Activated CD4-positive, alpha-beta T cell treated with anti-CD3 and anti-CD28 coated beads for 36 hours (primary cell): ENCODE data around the gene HK3. TPM values are rescaled to one million over a fixed set of nuclear protein-coding genes. Genes with fewer than 3 reads are reported as not detected.

Experiments used
- ATAC-seq: fragments of 200-7000 bp; cut with Tn5 transposase; one replicate; pipeline ENCODE4 v1.10.0; 2021; ENCODE audit warnings: mild to moderate bottlenecking, moderate library complexity
- CTCF ChIA-PET: fragments of 350-600 bp; sonication (Branson Sonifier 250); formaldehyde crosslinking; loops from one replicate; lab custom pipeline; 2021; ENCODE audit warnings: antibody characterized with exemption; lab: Charles Lee
- POLR2A ChIA-PET: fragments of 350-600 bp; sonication (Branson Sonifier 250); formaldehyde crosslinking; loops from one replicate; lab custom pipeline; 2021; ENCODE audit warnings: antibody characterized with exemption, inconsistent platforms; lab: Charles Lee
- DNase-seq: peaks from one replicate; pipeline ENCODE4 v3.0.0-alpha.2; 2020
- H3K27ac Mint-ChIP-seq: one replicate; pipeline ENCODE4 v1.8.0; 2021; ENCODE audit warnings: mixed read lengths
- H3K27me3 Mint-ChIP-seq: one replicate; pipeline ENCODE4 v1.8.0; 2021; ENCODE audit warnings: mixed read lengths
- H3K36me3 Mint-ChIP-seq: one replicate; pipeline ENCODE4 v1.8.0; 2021; ENCODE audit warnings: low read depth, mixed read lengths
- H3K4me1 Mint-ChIP-seq: one replicate; pipeline ENCODE4 v1.8.0; 2021; ENCODE audit warnings: mixed read lengths
- H3K4me3 Mint-ChIP-seq: one replicate; pipeline ENCODE4 v1.8.0; 2021; ENCODE audit warnings: mild to moderate bottlenecking, moderate library complexity, mixed read lengths
- H3K9me3 Mint-ChIP-seq: one replicate; pipeline ENCODE4 v1.8.0; 2021; ENCODE audit warnings: low read depth, mixed read lengths
- intact Hi-C, 2 experiments: fragments of 100-400 bp; cut with DNase I in 1 of 2; cut with micrococcal nuclease in 1 of 2; formaldehyde crosslinking; loops; one replicate each; pipeline versions ENCODE4 v1.14.2 to v1.15.1; 2022 to 2024; cut with DNase I, micrococcal nuclease
- total RNA-seq, 2 experiments: library from RNA; stranded (reverse); gene quantifications; one replicate each; pipeline ENCODE4 v1.2.3, GENCODE V29; 2021

The HK3 gene
- total RNA-seq, 2 experiments from 2014 or later: not detected

- Mint-ChIP-seq H3K4me1 (peaks cover 6% of the 10 kb centered on the region), H3K27ac (no peak overlapping the region), H3K9me3 (no peaks in the 10 kb centered on the region), H3K27me3 (no peaks in the 10 kb centered on the region), H3K36me3 (peaks cover 14% of the 10 kb centered on the region), H3K4me3 (no peak overlapping the region)
- no peak for DNase-seq
- ChIA-PET CTCF (interaction anchor here (0.9 kb wide), 1 partner anchor 267 kb away, joined by 4 read pairs; no protein-coding TSS in a partner anchor), POLR2A (no interaction called here)
- intact Hi-C loops: loop anchor here in 1 of 2 experiments (10.0 kb wide), 1 partner anchor 443 kb away; no protein-coding TSS in a partner anchor
- ATAC-seq: no peak
These were observed 28.4 kb upstream of the HK3 start for GRCh38 chr5:176927562-176927961.

GRCh38 chr5:176922817-176923216 is 23.7 kb upstream of the HK3 start:
- intact Hi-C loops: loop anchor here in 1 of 2 experiments (10.0 kb wide), 1 partner anchor 438 kb away; no protein-coding TSS in a partner anchor
- DNase-seq: no peak
- no peaks in the 10 kb centered on the region for H3K4me1 Mint-ChIP-seq
- CTCF ChIA-PET: interaction anchor here (0.6 to 1.4 kb wide), 3 partner anchors 11 to 1830 kb away, joined by 3 read pairs; no protein-coding TSS in a partner anchor
- H3K27me3 Mint-ChIP-seq: no peaks in the 10 kb centered on the region
- H3K4me3 Mint-ChIP-seq: no peak overlapping the region
- no peak for ATAC-seq
- no peak overlapping the region for H3K27ac Mint-ChIP-seq
- POLR2A ChIA-PET: no interaction called here
- peaks cover 18% of the 10 kb centered on the region for H3K36me3 Mint-ChIP-seq
- no peaks in the 10 kb centered on the region for H3K9me3 Mint-ChIP-seq

GRCh38 chr5:176921714-176922113 is 22.6 kb upstream of the HK3 start:
- intact Hi-C loops: loop anchor here in 1 of 2 experiments (10.0 kb wide), 1 partner anchor 437 kb away; no protein-coding TSS in a partner anchor
- H3K9me3 Mint-ChIP-seq: no peaks in the 10 kb centered on the region
- POLR2A ChIA-PET: no interaction called here
- DNase-seq: no peak
- no peak overlapping the region for H3K27ac Mint-ChIP-seq
- H3K4me3 Mint-ChIP-seq: no peak overlapping the region
- CTCF ChIA-PET: no interaction called here
- peaks cover 18% of the 10 kb centered on the region for H3K36me3 Mint-ChIP-seq
- no peak for ATAC-seq
- no peaks in the 10 kb centered on the region for H3K27me3 Mint-ChIP-seq
- peaks cover under 1% of the 10 kb centered on the region for H3K4me1 Mint-ChIP-seq

- DNase-seq (no peak), ATAC-seq (no peak)
- ChIA-PET POLR2A (no interaction called here), CTCF (interaction anchor here (0.6 kb wide), 1 partner anchor 82 kb away, joined by 3 read pairs; no protein-coding TSS in a partner anchor)
- no peak overlapping the region for H3K27ac Mint-ChIP-seq
- no peaks in the 10 kb centered on the region for H3K9me3 Mint-ChIP-seq
- H3K36me3 Mint-ChIP-seq: peaks cover 29% of the 10 kb centered on the region
- no peak overlapping the region for H3K4me3 Mint-ChIP-seq
- H3K27me3 Mint-ChIP-seq: no peaks in the 10 kb centered on the region
- intact Hi-C loops: no loop called here
- peaks cover 10% of the 10 kb centered on the region for H3K4me1 Mint-ChIP-seq
These were observed 19.5 kb upstream of the HK3 start for GRCh38 chr5:176918613-176919012.

DNA sequence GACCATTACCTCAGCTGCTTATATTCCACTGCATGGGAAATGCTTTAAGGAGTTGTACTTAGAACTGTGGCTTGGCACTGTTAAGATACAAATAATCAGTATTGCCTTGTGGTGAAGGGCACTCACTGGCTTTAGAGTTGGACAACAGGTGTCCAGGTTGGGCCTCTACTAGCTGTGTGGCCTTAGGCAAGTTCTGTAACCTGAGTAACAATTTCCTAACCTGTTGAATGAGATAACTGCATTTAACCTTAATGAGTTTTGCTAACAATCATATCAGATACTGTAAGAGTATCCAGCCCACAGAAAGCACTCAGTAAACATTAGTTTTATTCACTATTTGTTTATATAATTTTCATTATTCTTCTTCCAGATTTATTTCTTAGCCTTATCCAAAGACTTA is 17.2 kb upstream of the HK3 start:
- no peaks in the 10 kb centered on the region for H3K9me3 Mint-ChIP-seq
- POLR2A ChIA-PET: no interaction called here
- no peaks in the 10 kb centered on the region for H3K27me3 Mint-ChIP-seq
- no peak overlapping the region for H3K27ac Mint-ChIP-seq
- H3K4me3 Mint-ChIP-seq: no peak overlapping the region
- intact Hi-C loops: no loop called here
- H3K4me1 Mint-ChIP-seq: peaks cover 14% of the 10 kb centered on the region
- peaks cover 33% of the 10 kb centered on the region for H3K36me3 Mint-ChIP-seq
- CTCF ChIA-PET: interaction anchor here (1.5 kb wide), 1 partner anchor 13 kb away, joined by 3 read pairs; no protein-coding TSS in a partner anchor
- no peak for ATAC-seq
- no peak for DNase-seq

DNA sequence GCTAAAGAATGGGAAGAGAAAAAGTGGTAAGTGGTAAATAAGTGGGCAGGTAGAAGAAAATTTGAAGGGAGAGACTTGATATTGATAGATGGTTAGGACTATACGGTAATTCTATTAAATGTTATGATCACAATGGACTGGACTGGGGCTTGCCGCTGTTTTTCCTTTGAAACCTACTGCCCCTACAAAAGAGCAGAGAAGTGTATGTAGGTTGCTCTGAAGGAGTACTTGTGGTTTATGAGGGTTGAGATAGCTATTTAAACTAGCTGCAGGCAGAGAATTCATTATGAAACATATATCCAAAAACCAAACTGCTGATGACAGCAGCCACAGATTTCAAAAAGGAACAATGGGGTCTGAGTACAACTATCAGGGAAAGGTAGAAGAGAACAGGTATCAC is 16.8 kb upstream of the HK3 start:
- peaks cover 30% of the 10 kb centered on the region for H3K36me3 Mint-ChIP-seq
- H3K4me3 Mint-ChIP-seq: no peak overlapping the region
- ChIA-PET CTCF (interaction anchor here (1.5 kb wide), 1 partner anchor 12 kb away, joined by 3 read pairs; no protein-coding TSS in a partner anchor), POLR2A (no interaction called here)
- intact Hi-C loops: no loop called here
- H3K27ac Mint-ChIP-seq: peak overlapping the region; percentile 34
- no peak for DNase-seq
- H3K4me1 Mint-ChIP-seq: peaks cover 15% of the 10 kb centered on the region
- ATAC-seq: no peak
- no peaks in the 10 kb centered on the region for H3K27me3 Mint-ChIP-seq
- no peaks in the 10 kb centered on the region for H3K9me3 Mint-ChIP-seq

GRCh38 chr5:176912115-176912514 is 13.0 kb upstream of the HK3 start:
- ChIA-PET CTCF (no interaction called here), POLR2A (no interaction called here)
- Mint-ChIP-seq H3K4me1 (peaks cover 24% of the 10 kb centered on the region), H3K27ac (peak overlapping the region; percentile 42), H3K27me3 (no peaks in the 10 kb centered on the region), H3K36me3 (peaks cover 33% of the 10 kb centered on the region), H3K9me3 (no peaks in the 10 kb centered on the region), H3K4me3 (no peak overlapping the region)
- intact Hi-C loops: no loop called here
- DNase-seq (no peak), ATAC-seq (no peak)

DNA sequence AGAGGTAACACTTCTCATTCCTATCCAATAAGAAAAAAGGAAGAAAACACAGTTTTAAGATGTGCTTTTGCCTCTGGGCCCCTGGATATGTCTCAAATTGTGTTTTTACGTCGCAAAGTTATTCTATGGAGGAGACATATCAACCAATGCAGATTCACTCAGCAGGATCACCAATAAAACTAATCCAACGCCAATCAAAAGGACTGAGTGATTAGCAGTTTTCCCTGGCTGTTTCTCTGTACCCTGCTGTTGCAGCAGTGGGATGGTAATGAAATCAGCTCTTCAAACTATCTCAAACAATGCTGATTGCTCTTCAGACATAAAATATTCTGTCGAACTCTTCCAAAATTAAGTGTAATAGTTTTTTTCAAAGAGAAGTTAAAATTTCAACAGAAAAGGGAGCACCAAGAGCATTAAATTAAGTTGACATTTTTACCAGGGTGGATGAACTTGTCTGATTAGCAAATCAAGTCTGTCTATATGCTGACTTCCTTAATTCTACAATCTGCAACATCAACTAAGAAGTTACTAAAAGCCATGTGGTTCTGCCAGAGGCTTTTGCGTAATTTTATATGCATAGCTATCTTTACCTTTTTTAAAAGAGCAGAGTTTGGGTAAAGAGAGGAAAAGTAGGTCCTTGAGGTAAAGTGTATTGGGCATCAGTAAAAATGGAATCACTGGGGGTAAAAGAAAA is 9.7 kb upstream of the HK3 start:
- POLR2A ChIA-PET: no interaction called here
- H3K4me3 Mint-ChIP-seq: no peak overlapping the region
- H3K27ac Mint-ChIP-seq: peak overlapping the region; percentile 12
- no peak for ATAC-seq
- H3K9me3 Mint-ChIP-seq: no peaks in the 10 kb centered on the region
- H3K27me3 Mint-ChIP-seq: no peaks in the 10 kb centered on the region
- peaks cover 15% of the 10 kb centered on the region for H3K4me1 Mint-ChIP-seq
- peaks cover 44% of the 10 kb centered on the region for H3K36me3 Mint-ChIP-seq
- intact Hi-C loops: no loop called here
- CTCF ChIA-PET: interaction anchor here (0.7 to 3.7 kb wide), 5 partner anchors 10 to 248 kb away, joined by 3 to 11 read pairs (median 4); partner anchors contain the start of gene HK3
- DNase-seq: no peak

- ChIA-PET POLR2A (no interaction called here), CTCF (interaction anchor here (0.6 kb wide), 1 partner anchor 567 kb away, joined by 3 read pairs; no protein-coding TSS in a partner anchor)
- no peak for DNase-seq
- Mint-ChIP-seq H3K4me1 (peaks cover 21% of the 10 kb centered on the region), H3K36me3 (peaks cover 50% of the 10 kb centered on the region), H3K4me3 (no peak overlapping the region), H3K27ac (no peak overlapping the region), H3K9me3 (no peaks in the 10 kb centered on the region), H3K27me3 (no peaks in the 10 kb centered on the region)
- intact Hi-C loops: no loop called here
- no peak for ATAC-seq
These were observed 7.7 kb upstream of the HK3 start for GRCh38 chr5:176906796-176907195.

DNA sequence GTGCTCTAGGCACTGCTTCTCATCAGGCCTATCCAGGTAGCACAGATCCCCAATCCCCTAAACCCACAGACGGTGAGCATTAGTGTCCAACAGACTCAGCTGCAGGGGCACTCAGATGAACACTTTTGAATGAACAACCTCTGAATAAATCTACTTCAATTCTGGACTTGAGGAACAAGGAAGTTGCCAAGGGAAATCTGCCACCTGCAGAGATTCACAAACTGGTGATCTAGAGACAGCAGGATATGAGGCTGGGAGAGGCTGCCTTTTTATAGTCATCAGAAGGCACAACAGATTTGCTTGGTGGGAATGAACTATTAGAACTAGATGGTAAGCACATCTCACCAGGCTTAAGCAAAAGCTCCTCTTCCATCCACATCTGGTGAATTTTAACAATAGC is 7.0 kb upstream of the HK3 start:
- Mint-ChIP-seq H3K36me3 (peaks cover 52% of the 10 kb centered on the region), H3K27ac (no peak overlapping the region), H3K4me1 (peaks cover 23% of the 10 kb centered on the region), H3K27me3 (no peaks in the 10 kb centered on the region), H3K9me3 (no peaks in the 10 kb centered on the region), H3K4me3 (no peak overlapping the region)
- CTCF ChIA-PET: no interaction called here
- DNase-seq (no peak), ATAC-seq (no peak)
- POLR2A ChIA-PET: no interaction called here
- intact Hi-C loops: no loop called here

- intact Hi-C loops: loop anchor here in 1 of 2 experiments (5.0 kb wide), 1 partner anchor 252 kb away; no protein-coding TSS in a partner anchor
- Mint-ChIP-seq H3K27me3 (no peaks in the 10 kb centered on the region), H3K27ac (no peak overlapping the region), H3K9me3 (no peaks in the 10 kb centered on the region), H3K4me3 (no peak overlapping the region), H3K36me3 (peaks cover 53% of the 10 kb centered on the region), H3K4me1 (peaks cover 23% of the 10 kb centered on the region)
- no peak for DNase-seq
- ChIA-PET POLR2A (no interaction called here), CTCF (interaction anchor here (1.0 kb wide), 1 partner anchor 12 kb away, joined by 3 read pairs; no protein-coding TSS in a partner anchor)
- no peak for ATAC-seq
These were observed 5.1 kb upstream of the HK3 start for GRCh38 chr5:176904276-176904675.
